ENCODE results near the gene KRT6B.
"Not testable (repeated sequence)": the region's sequence is repeated elsewhere in the genome, so short reads cannot be mapped to it uniquely, and the experiment has no call there.

Gene KRT6B

GRCh38 chr12:52410589-52411248 is 41.2 kb downstream of the KRT6B start:
- not testable (repeated sequence) for DNase-seq

GRCh38 chr12:52407918-52408317 is 44.0 kb downstream of the KRT6B start:
- no peak for DNase-seq

GRCh38 chr12:52405922-52406385 is 46.0 kb downstream of the KRT6B start, which contains the start of gene KRT82:
TSS of gene KRT82 (minus strand) at chr12:52406335. CDS start at chr12:52406277, 58 bp downstream.
- no peak for DNase-seq

GRCh38 chr12:52404951-52405350 is 47.0 kb downstream of the KRT6B start:
- DNase-seq, result no peak

- DNase-seq, result no peak
Measured at GRCh38 chr12:52403561-52403960, 48.4 kb downstream of the KRT6B start.

GRCh38 chr12:52402873-52403540 is 48.9 kb downstream of the KRT6B start:
- no peak for DNase-seq

GRCh38 chr12:52402377-52402776 is 49.6 kb downstream of the KRT6B start:
- DNase-seq, result no peak

GRCh38 chr12:52401926-52402325 is 50.0 kb downstream of the KRT6B start:
- DNase-seq, result no peak

- no peak for DNase-seq
Measured at GRCh38 chr12:52401526-52401925, 50.4 kb downstream of the KRT6B start.

- no peak for DNase-seq
Measured at GRCh38 chr12:52400906-52401305, 51.0 kb downstream of the KRT6B start.

GRCh38 chr12:52399756-52400155 is 52.2 kb downstream of the KRT6B start:
- DNase-seq, result no peak

GRCh38 chr12:52398176-52398575 is 53.8 kb downstream of the KRT6B start:
- DNase-seq, result no peak

GRCh38 chr12:52396656-52397055 is 55.3 kb downstream of the KRT6B start:
- DNase-seq, result no peak
